PC-3 (cell line): ENCODE data around the gene ZBTB22.

Experiments used
- EZH2 ChIP-seq: fragments of 300-600 bp; sonication (generic); IDR thresholded peaks from one replicate; pipeline ENCODE4 v1.6.1; 2017; ENCODE audit warnings: antibody characterized with exemption, mild to moderate bottlenecking, low read length; ENCODE audit not compliant: unreplicated experiment
- EZH2phosphoT487 ChIP-seq: fragments of 300-600 bp; sonication (generic); IDR thresholded peaks from 2 replicates; pipeline ENCODE4 v1.6.1; 2018; ENCODE audit warnings: mild to moderate bottlenecking, antibody characterized with exemption, low read length, borderline replicate concordance
- TF ChIP-seq, protein P1 (sequence below): fragments of 300-600 bp; sonication (generic); conservative IDR thresholded peaks from 2 replicates; pipeline ENCODE4 v1.5.1; 2017; ENCODE audit warnings: antibody characterized with exemption, low read depth, mild to moderate bottlenecking, low read length

DNA sequence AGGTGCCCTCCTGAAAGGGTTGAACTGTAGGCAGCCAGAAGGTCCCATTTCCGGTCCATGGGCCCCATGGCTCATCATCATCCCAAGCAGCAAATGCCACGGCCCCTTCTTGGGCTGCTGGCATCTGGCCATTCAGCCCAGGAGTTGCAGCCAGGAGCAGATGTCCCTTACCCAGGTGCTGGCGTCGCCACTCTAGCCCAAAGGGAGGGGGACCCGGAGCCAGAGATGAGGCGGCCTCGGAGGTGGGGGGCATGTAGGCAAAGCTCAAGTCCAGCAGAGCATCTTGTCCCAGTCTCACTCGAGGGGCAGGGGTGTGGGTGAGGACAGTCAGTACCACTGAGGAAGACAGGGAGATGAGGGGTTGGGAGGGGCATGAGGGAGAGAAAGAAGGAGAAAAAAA lies 12.5 kb downstream of the ZBTB22 start:
- TF ChIP-seq, protein P1, sequence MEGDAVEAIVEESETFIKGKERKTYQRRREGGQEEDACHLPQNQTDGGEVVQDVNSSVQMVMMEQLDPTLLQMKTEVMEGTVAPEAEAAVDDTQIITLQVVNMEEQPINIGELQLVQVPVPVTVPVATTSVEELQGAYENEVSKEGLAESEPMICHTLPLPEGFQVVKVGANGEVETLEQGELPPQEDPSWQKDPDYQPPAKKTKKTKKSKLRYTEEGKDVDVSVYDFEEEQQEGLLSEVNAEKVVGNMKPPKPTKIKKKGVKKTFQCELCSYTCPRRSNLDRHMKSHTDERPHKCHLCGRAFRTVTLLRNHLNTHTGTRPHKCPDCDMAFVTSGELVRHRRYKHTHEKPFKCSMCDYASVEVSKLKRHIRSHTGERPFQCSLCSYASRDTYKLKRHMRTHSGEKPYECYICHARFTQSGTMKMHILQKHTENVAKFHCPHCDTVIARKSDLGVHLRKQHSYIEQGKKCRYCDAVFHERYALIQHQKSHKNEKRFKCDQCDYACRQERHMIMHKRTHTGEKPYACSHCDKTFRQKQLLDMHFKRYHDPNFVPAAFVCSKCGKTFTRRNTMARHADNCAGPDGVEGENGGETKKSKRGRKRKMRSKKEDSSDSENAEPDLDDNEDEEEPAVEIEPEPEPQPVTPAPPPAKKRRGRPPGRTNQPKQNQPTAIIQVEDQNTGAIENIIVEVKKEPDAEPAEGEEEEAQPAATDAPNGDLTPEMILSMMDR = no peak
- TF ChIP-seq EZH2 (no peak), EZH2phosphoT487 (no peak)
